ENCODE data around the gene TMEM168. TPM values are rescaled to one million over a fixed set of nuclear protein-coding genes. Genes with fewer than 3 reads are reported as not detected.

Gene TMEM168, protein sequence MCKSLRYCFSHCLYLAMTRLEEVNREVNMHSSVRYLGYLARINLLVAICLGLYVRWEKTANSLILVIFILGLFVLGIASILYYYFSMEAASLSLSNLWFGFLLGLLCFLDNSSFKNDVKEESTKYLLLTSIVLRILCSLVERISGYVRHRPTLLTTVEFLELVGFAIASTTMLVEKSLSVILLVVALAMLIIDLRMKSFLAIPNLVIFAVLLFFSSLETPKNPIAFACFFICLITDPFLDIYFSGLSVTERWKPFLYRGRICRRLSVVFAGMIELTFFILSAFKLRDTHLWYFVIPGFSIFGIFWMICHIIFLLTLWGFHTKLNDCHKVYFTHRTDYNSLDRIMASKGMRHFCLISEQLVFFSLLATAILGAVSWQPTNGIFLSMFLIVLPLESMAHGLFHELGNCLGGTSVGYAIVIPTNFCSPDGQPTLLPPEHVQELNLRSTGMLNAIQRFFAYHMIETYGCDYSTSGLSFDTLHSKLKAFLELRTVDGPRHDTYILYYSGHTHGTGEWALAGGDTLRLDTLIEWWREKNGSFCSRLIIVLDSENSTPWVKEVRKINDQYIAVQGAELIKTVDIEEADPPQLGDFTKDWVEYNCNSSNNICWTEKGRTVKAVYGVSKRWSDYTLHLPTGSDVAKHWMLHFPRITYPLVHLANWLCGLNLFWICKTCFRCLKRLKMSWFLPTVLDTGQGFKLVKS
- total RNA-seq: 10.1 TPM in 2 replicates

DNA sequence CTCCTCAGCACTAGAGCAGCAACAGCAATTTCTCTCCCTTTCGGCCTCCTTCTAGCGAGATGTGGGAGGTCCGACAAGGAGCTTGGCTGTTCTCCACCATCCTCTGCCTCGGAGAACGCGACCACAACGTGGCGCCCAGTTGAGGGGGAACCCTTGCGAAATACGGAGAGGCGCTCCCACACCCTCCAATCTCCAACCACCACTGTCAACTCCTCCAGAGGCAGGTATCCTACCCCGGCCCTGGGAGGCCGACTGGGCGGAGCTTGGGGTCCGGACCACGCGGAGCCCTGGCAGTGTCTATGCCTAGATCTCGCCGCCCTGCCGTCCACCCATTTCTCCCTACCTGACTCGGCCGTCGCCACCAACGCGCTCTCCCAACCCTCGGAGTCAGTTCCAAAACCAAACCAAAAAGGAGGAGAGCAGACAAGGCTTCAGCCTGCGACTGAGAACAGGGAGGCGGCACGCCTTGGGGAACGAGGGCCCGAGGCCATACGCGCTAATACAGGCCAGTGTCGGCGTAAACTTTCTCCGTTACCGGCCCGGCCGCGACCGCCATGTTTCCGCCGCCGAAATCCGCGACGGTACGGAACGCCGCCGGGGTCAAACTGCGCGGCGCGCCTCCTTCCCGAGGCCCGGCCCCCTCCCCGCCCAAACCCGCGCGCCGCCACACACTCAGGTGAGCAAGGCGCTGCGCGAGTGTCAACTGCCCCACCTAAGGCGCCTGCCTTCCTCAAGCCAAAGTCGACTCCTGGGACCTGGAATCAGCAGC is at the start of gene TMEM168:
Gene TMEM168 (minus strand): TSS at position 577 of the 769 bp plus-strand sequence. CDS start 5,568 bp downstream, outside the sequence.

